GM23338 (cell line): ENCODE results near the gene SNRPB2. TPM values are rescaled to one million over a fixed set of nuclear protein-coding genes. Genes with fewer than 3 reads are reported as not detected.

Experiments used
- ATAC-seq: fragments of 200-7000 bp; cut with Tn5 transposase; 3 replicates; pipeline ENCODE4 v1.9.1; 2020
- DNase-seq: peaks from one replicate; pipeline ENCODE4 v3.0.0-alpha.2; 2015; ENCODE audit warnings: low spot score
- H2AFZ ChIP-seq: fragments of 200-600 bp; sonication (generic); 2 replicates; pipeline ENCODE4 v1.8.0; 2016; ENCODE audit warnings: antibody characterized with exemption, mild to moderate bottlenecking, moderate library complexity
- H3F3A ChIP-seq: fragments of 200-600 bp; sonication (generic); replicated peaks from 2 replicates; pipeline ENCODE4 v1.8.0; 2017; ENCODE audit warnings: antibody characterized with exemption, mixed run types, low read depth
- H3K27ac ChIP-seq: fragments of 200-600 bp; sonication (generic); 2 replicates; pipeline ENCODE4 v1.6.1; 2016; ENCODE audit warnings: low read depth
- H3K27me3 ChIP-seq: fragments of 200-600 bp; sonication (generic); 2 replicates; pipeline ENCODE4 v1.8.0; 2016; ENCODE audit warnings: mild to moderate bottlenecking, mixed run types, moderate library complexity; ENCODE audit not compliant: insufficient read depth
- H3K36me3 ChIP-seq: fragments of 200-600 bp; sonication (generic); 2 replicates; pipeline ENCODE4 v1.8.0; 2016; ENCODE audit warnings: mild to moderate bottlenecking; ENCODE audit not compliant: insufficient read depth
- H3K4me1 ChIP-seq: fragments of 200-600 bp; sonication (generic); 2 replicates; pipeline ENCODE4 v1.8.0; 2016; ENCODE audit warnings: mild to moderate bottlenecking, moderate library complexity; ENCODE audit not compliant: insufficient read depth
- H3K4me2 ChIP-seq: fragments of 200-600 bp; sonication (generic); 2 replicates; pipeline ENCODE4 v1.7.1; 2017; ENCODE audit warnings: mixed run types
- H3K4me3 ChIP-seq: fragments of 200-600 bp; sonication (generic); 2 replicates; pipeline ENCODE4 v1.6.1; 2016; ENCODE audit warnings: mixed run types
- H3K79me2 ChIP-seq: fragments of 200-600 bp; sonication (generic); replicated peaks from 2 replicates; pipeline ENCODE4 v1.8.0; 2017; ENCODE audit warnings: mild to moderate bottlenecking; ENCODE audit not compliant: insufficient read depth
- H3K9me2 ChIP-seq: fragments of 200-600 bp; sonication (generic); 2 replicates; pipeline ENCODE4 v1.8.0; 2017; ENCODE audit not compliant: insufficient read depth
- H4K20me1 ChIP-seq: fragments of 200-600 bp; sonication (generic); replicated peaks from 2 replicates; pipeline ENCODE4 v1.8.0; 2017; ENCODE audit warnings: mild to moderate bottlenecking; ENCODE audit not compliant: insufficient read depth
- H3K27ac Mint-ChIP-seq: 2 replicates; pipeline ENCODE4 v1.8.0; 2020; ENCODE audit warnings: inconsistent platforms, mild to moderate bottlenecking, moderate library complexity, mixed read lengths
- H3K27me3 Mint-ChIP-seq: 3 replicates; pipeline ENCODE4 v1.8.0; 2022; ENCODE audit warnings: low read depth, mild to moderate bottlenecking, moderate library complexity, mixed read lengths, inconsistent platforms; ENCODE audit not compliant: insufficient read depth, poor library complexity
- H3K36me3 Mint-ChIP-seq: 3 replicates; pipeline ENCODE4 v1.8.0; 2021; ENCODE audit warnings: low read depth, mild to moderate bottlenecking, inconsistent platforms, moderate library complexity, mixed read lengths
- H3K4me1 Mint-ChIP-seq: 3 replicates; pipeline ENCODE4 v1.8.0; 2020; ENCODE audit warnings: mild to moderate bottlenecking, inconsistent platforms, mixed read lengths
- H3K4me3 Mint-ChIP-seq: 3 replicates; pipeline ENCODE4 v1.8.0; 2021; ENCODE audit warnings: moderate library complexity, mild to moderate bottlenecking, inconsistent platforms, mixed read lengths
- H3K9me3 Mint-ChIP-seq: 3 replicates; pipeline ENCODE4 v1.8.0; 2020; ENCODE audit warnings: moderate library complexity, mild to moderate bottlenecking, inconsistent platforms, mixed read lengths
- CREB1 ChIP-seq: fragments of 250-450 bp; sonication (Bioruptor Pico); IDR thresholded peaks from 2 replicates; pipeline ENCODE4 v1.5.0; 2020; ENCODE audit warnings: low read depth, mild to moderate bottlenecking, moderate library complexity
- ETS1 ChIP-seq: IDR thresholded peaks from 2 replicates; pipeline ENCODE4 v1.6.1; 2016; ENCODE audit warnings: antibody characterized with exemption
- EZH2 ChIP-seq: fragments of 200-600 bp; sonication (generic); IDR thresholded peaks from one replicate; pipeline ENCODE4 v1.8.0; 2017; ENCODE audit warnings: antibody characterized with exemption, mild to moderate bottlenecking, low read depth; ENCODE audit not compliant: unreplicated experiment
- POLR2AphosphoS5 ChIP-seq: IDR thresholded peaks from 2 replicates; pipeline ENCODE4 v1.6.1; 2016; ENCODE audit warnings: antibody characterized with exemption, low read depth
- STAT1 ChIP-seq: IDR thresholded peaks from one replicate; pipeline ENCODE4 v1.6.1; 2016; ENCODE audit warnings: antibody characterized with exemption; ENCODE audit not compliant: unreplicated experiment
- ZNF114 ChIP-seq: fragments of 250-450 bp; sonication (Bioruptor Pico); IDR thresholded peaks from 2 replicates; pipeline ENCODE4 v1.5.0; 2020; ENCODE audit warnings: mild to moderate bottlenecking, moderate library complexity
- polyA plus RNA-seq: library from polyadenylated mRNA; unstranded; fragments of >200 nt; fragmentation: Nextera tagmentation; extraction: Ambion mirVana; gene quantifications from 2 replicates; pipeline ENCODE4 v1.2.1, GENCODE V29; 2016
- total RNA-seq: library from RNA; depleted of rRNA; stranded (reverse); fragments of >200 nt; shearing (Covaris generic); gene quantifications from 2 replicates; pipeline ENCODE4 v1.2.3, GENCODE V29; 2014
- TF ChIP-seq, protein P1 (sequence below): IDR thresholded peaks from one replicate; pipeline ENCODE4 v1.6.1; 2018; ENCODE audit warnings: antibody characterized with exemption; ENCODE audit not compliant: unreplicated experiment

The SNRPB2 gene
- total and polyA plus RNA-seq, 2 experiments from 2014 or later: 94.9 to 377 TPM

- DNase-seq (no peak), ATAC-seq (no peak)
- Mint-ChIP-seq H3K27ac (no peak overlapping the region), H3K27me3 (peaks cover under 1% of the 10 kb centered on the region), H3K36me3 (no peaks in the 10 kb centered on the region), H3K9me3 (no peaks in the 10 kb centered on the region), H3K4me3 (no peak overlapping the region), H3K4me1 (peaks cover 23% of the 10 kb centered on the region)
- H2AFZ ChIP-seq: peak overlapping the region; percentile 89; the same call in 1 of the 2 replicates
- no peak overlapping the region for H3K27ac ChIP-seq
- H3K27me3 ChIP-seq: no peaks in the 10 kb centered on the region
- peaks cover 4% of the 10 kb centered on the region; the same call in 1 of the 2 replicates for H3K9me2 ChIP-seq
- peaks cover 10% of the 10 kb centered on the region for H3K4me1 ChIP-seq
- H3K79me2 ChIP-seq: no peaks in the 10 kb centered on the region
- no peak overlapping the region for H3K4me2 ChIP-seq
- H4K20me1 ChIP-seq: no peaks in the 10 kb centered on the region
- H3K4me3 ChIP-seq: no peak overlapping the region
- TF ChIP-seq CREB1 (CRISPR knock-in tag): no peak
- TF ChIP-seq ZNF114 (CRISPR knock-in tag): no peak
- no peaks in the 10 kb centered on the region for H3K36me3 ChIP-seq
- no peaks in the 10 kb centered on the region for H3F3A ChIP-seq
Measured at GRCh38 chr20:16714242-16714641, 15.6 kb upstream of the SNRPB2 start.

- peaks cover 10% of the 10 kb centered on the region for H3K4me1 ChIP-seq
- Mint-ChIP-seq H3K27me3 (peaks cover 2% of the 10 kb centered on the region), H3K27ac (no peak overlapping the region), H3K36me3 (no peaks in the 10 kb centered on the region), H3K4me3 (no peak overlapping the region), H3K9me3 (no peaks in the 10 kb centered on the region), H3K4me1 (peaks cover 23% of the 10 kb centered on the region)
- H2AFZ ChIP-seq: peak overlapping the region; percentile 89; the same call in 1 of the 2 replicates
- H3K79me2 ChIP-seq: no peaks in the 10 kb centered on the region
- no peaks in the 10 kb centered on the region for H4K20me1 ChIP-seq
- no peak overlapping the region for H3K27ac ChIP-seq
- H3K9me2 ChIP-seq: peaks cover 4% of the 10 kb centered on the region; the same call in 1 of the 2 replicates
- H3K36me3 ChIP-seq: no peaks in the 10 kb centered on the region
- DNase-seq (no peak), ATAC-seq (no peak)
- TF ChIP-seq STAT1: no peak
- TF ChIP-seq EZH2: no peak
- TF ChIP-seq POLR2AphosphoS5: no peak
- TF ChIP-seq ETS1: no peak
- TF ChIP-seq, protein P1, sequence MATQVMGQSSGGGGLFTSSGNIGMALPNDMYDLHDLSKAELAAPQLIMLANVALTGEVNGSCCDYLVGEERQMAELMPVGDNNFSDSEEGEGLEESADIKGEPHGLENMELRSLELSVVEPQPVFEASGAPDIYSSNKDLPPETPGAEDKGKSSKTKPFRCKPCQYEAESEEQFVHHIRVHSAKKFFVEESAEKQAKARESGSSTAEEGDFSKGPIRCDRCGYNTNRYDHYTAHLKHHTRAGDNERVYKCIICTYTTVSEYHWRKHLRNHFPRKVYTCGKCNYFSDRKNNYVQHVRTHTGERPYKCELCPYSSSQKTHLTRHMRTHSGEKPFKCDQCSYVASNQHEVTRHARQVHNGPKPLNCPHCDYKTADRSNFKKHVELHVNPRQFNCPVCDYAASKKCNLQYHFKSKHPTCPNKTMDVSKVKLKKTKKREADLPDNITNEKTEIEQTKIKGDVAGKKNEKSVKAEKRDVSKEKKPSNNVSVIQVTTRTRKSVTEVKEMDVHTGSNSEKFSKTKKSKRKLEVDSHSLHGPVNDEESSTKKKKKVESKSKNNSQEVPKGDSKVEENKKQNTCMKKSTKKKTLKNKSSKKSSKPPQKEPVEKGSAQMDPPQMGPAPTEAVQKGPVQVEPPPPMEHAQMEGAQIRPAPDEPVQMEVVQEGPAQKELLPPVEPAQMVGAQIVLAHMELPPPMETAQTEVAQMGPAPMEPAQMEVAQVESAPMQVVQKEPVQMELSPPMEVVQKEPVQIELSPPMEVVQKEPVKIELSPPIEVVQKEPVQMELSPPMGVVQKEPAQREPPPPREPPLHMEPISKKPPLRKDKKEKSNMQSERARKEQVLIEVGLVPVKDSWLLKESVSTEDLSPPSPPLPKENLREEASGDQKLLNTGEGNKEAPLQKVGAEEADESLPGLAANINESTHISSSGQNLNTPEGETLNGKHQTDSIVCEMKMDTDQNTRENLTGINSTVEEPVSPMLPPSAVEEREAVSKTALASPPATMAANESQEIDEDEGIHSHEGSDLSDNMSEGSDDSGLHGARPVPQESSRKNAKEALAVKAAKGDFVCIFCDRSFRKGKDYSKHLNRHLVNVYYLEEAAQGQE: no peak
- H3K27me3 ChIP-seq: no peaks in the 10 kb centered on the region
- H3K4me2 ChIP-seq: peak overlapping the region; percentile 27; the same call in 1 of the 2 replicates
- H3F3A ChIP-seq: no peaks in the 10 kb centered on the region
- no peak overlapping the region for H3K4me3 ChIP-seq
Measured at GRCh38 chr20:16714751-16715150, 15.1 kb upstream of the SNRPB2 start.
